Measurements from ENCODE around the gene MTIF2. TPM values are rescaled to one million over a fixed set of nuclear protein-coding genes. Genes with fewer than 3 reads are reported as not detected.

Gene MTIF2
- total RNA-seq, 4 donors from 2014 or later, result 22.7 to 34.4 (median 33.5) TPM

Small RNA genes lying within 50 kb of the gene (small RNA-seq; reads per million reads assigned to genes)
- 0 reads per million in 4 donors for gene RF00019

Other genes starting within 250 kb of the MTIF2 start
- gene RTN4, start 218.8 kb downstream of the MTIF2 start, total RNA-seq, result 100 to 1,000 TPM in 3 of 4 donors, 10 to 100 TPM in 1; 82.2 to 212 (median 183) TPM
- 10 to 100 TPM in 1 of 4 donors, 1 to 10 TPM in 3; 1.2 to 15.9 (median 7.0) TPM for gene CLHC1, start 36.9 kb downstream of the MTIF2 start, total RNA-seq
- 1,000 to 10,000 TPM in 2 of 4 donors, 100 to 1,000 TPM in 2; 233 to 1,267 (median 895) TPM for gene RPS27A, start 36.5 kb downstream of the MTIF2 start, total RNA-seq
- gene CCDC88A, start 150.6 kb upstream of the MTIF2 start, total RNA-seq, result 10 to 100 TPM in 3 of 4 donors, 1 to 10 TPM in 1; 8.6 to 33.7 (median 19.7) TPM

All from transverse colon (tissue), 4 donors.